ENCODE results near the gene MED10.

DNA sequence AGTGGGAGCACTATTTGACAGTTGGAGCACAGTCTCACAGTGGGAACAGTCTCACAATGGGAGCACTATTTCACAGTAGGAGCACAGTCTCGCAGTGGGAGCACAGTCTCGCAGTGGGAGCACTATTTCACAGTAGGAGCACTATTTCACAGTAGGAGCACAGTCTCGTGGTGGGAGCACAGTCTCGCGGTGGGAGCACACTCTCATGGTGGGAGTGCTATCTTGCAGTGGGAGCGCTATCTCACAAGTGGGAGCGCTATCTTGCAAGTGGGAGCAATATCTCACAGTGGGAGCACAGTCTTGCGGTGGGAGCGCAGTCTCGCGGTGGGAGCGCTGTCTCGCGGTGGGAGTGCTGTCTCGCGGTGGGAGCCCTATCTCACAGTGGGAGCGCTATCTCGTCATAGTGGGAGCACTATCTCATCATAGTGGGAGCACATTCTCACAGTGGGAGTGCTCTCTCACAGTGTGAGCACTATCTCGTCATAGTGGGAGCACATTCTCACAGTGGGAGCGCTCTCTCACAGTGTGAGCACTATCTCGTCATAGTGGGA is 56.1 kb downstream of the MED10 start:
- TF ChIP-seq, protein P1, sequence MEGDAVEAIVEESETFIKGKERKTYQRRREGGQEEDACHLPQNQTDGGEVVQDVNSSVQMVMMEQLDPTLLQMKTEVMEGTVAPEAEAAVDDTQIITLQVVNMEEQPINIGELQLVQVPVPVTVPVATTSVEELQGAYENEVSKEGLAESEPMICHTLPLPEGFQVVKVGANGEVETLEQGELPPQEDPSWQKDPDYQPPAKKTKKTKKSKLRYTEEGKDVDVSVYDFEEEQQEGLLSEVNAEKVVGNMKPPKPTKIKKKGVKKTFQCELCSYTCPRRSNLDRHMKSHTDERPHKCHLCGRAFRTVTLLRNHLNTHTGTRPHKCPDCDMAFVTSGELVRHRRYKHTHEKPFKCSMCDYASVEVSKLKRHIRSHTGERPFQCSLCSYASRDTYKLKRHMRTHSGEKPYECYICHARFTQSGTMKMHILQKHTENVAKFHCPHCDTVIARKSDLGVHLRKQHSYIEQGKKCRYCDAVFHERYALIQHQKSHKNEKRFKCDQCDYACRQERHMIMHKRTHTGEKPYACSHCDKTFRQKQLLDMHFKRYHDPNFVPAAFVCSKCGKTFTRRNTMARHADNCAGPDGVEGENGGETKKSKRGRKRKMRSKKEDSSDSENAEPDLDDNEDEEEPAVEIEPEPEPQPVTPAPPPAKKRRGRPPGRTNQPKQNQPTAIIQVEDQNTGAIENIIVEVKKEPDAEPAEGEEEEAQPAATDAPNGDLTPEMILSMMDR (conservative IDR thresholded peaks at IDR 0.05; ENCODE audit: low read depth in 2 of 2) = no peak
- TF ChIP-seq POLR2AphosphoS5 (IDR thresholded peaks at IDR 0.05; ENCODE audit: low read depth) = no peak
- TF ChIP-seq EZH2phosphoT487 (IDR thresholded peaks at IDR 0.05; ENCODE audit: unreplicated experiment) = no peak
- no peak for TF ChIP-seq CREB1 (CRISPR knock-in tag; IDR thresholded peaks at IDR 0.05; ENCODE audit: low read depth)
- TF ChIP-seq REST (IDR thresholded peaks at IDR 0.05; ENCODE audit: unreplicated experiment) = no peak
- TF ChIP-seq EZH2 (IDR thresholded peaks at IDR 0.05; ENCODE audit: low read depth, unreplicated experiment) = no peak
